EH (cell line): Measurements from ENCODE around the gene MAGIX.

Source experiments
- DNase-seq: peaks from one replicate; pipeline ENCODE4 v3.0.0-alpha.2; 2015; ENCODE audit warnings: low read depth

MAGIX gene

DNA sequence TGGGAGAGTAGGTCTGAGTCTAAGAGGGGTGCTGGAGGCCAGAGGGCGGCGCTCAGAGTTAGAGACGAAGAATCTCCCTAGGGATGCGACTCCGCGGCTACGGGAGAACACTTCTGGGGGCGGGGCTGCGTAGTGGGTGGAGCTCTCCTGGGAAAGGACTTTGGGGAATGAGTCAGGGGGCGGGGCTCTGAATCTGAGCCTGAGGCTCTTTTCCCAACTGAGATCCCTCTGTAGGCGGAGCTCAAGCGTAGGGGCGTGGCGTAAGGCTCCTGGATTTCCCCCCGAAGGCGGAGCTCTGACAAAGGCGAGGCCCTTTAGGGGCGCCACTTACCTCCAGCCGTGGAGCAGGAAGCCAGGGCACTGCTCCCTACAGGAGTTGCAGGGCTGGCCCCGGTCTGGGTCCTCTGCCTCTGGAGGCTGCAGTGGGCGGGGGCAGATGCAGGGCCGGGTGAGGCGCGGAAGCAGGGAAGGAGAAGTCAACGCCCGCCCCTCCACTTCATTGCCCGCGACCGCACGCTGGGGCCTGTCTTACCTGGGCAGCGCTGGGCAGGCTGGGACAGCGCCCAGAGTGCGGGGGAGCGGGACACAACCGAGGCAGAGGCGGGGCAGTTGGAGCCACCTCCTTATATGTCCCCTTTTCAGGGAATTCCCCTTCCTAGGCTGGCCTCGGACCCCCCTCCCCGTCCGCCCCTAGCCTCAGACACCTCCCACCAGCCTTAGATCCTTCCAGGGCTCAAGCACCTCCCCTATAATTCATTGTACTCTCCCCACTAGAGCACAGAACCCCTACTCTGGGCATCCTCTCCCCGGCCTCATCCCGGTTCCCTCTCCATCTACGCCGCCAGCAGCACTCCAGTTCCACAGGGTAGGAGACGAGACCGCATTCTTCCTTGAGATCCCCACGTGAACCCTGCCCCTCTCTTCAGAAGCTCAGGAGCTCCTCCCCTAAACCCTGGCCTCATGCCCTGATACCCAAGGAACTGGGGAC lies 22.0 kb downstream of the MAGIX start:
- peak; percentile 91 for DNase-seq

DNA sequence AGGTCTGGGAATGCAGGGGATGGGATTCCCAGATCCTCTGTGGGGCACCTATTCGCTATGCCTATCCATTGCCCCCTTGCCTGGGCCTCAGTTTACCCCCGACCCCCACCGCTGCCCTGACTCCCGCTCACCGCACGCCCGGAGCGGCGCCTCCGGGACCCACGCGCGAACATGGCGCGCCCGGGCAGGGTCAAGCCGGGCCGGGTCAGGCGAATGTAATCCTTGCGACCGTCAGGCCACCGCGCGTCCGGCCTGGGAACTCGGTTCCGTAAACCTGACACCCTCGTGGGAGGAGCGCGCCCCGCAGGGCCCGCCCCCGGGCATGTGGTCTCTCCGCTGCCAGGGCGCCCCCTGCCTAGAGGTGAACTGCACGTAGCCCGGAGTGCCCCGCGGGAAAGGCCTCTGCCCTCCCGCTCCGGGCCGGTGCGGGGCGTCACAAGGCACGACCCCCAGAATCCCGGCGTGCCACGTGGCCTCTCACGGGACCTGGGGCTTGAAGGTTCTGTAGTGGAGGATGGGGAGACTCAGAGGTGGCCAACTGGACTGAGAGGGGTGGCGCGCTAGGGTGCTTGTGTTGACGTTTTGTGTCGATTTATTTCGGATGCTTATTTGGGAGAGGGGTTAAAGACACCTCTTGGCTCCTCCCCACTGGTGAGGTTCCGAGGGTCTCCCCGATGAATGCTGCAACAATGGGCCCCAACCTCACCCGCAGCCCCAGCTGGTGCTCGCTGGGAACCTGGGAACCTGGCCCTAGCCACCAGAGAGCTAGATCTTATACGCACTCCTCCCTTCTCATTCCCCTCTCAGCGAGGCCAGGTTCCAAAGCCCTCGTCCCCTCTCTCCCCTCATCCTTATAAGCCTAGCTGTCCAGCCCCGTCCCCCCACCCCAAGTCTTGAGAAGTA lies 23.8 kb downstream of the MAGIX start, which contains the start of gene PRICKLE3:
Gene PRICKLE3 (minus strand): TSS at position 249 of the 903 bp plus-strand sequence. CDS start 76 bp downstream, at position 173.
- DNase-seq: peak; percentile 70

DNA sequence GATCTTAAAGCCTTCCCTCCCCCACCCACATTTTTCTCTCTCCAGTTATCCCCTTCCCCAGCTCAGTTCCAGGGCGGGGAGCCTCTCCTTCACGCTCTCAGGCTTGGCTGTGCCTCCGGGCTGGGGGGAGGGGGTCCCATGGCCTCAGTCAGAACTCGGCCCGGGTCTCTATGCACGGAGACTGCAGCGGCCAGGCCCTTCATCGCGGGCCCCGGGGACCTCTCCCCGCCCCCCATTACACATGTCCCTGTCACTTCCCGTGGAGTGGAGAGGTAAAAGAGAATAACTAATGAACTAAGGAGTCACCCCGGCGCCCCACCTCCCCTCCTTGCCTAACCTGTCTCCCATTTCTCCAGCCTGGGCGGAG lies 24.5 kb downstream of the MAGIX start:
- DNase-seq: no peak

DNA sequence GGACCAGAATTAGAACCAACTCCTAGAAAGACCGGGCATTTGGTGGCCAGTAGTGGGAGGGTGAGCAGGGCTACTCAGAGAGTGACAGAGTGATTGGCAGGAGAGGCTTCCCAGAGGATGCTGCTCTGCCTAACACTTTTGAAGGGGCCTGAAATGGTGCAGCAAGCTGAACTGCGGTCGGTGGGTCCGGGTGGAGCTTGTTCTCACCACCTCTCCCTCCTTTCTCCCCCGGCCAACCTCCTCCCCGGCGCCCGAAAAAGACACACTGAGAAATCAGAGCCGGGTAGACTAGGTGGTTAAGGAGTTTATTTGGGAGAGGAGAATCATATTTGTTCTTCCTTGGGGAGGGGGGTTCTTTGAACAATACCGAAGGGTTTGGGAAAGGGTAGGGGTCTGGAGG lies 25.0 kb downstream of the MAGIX start:
- DNase-seq: no peak

DNA sequence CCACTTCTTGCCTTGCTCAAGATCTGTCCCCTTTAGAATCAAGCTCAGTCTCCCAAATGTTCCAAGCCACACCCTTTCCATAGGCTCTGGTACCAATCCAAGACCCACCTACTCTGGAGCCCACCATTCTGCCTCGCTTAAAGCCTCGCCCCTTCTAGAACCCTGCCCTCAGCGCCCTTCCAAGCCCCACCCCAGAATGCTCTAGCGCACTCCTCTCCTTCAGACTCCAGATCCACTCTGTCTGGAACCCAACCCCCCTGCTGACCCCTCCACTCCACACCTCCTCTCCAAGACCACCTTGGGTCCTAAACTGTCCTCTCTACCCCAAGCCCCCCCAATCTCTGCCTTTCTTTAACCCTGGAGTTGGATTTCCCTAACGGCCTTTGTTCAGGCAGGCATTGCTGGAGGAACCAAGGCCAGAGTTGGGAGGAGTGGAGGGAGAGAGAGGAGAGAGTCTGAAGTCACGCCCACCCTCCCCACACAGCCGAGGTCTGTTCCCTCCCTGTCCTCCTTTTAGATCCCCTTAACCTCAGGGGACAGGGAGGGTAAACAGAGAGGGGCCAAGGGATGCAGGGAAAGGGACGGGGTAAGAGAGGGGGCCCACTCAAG lies 26.0 kb downstream of the MAGIX start:
- DNase-seq: no peak

DNA sequence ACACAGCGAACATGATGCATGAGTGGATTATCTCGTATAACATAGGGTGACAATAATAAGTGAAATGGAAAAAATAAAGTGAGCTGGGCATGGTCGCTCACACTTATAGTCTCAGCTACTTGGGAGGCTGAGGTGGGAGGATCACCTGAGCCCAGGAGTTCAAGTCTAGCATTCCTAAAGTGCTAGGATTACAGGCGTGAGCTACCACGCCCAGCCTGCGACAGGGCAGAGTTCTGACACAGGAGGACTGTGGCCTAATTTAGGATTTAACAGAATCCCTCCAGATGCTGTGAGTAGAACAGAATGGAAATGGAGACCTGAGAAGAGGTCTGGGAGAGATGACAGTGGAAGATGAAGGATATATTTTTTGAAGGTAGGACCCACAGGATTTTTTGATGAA lies 27.0 kb downstream of the MAGIX start:
- no peak for DNase-seq

DNA sequence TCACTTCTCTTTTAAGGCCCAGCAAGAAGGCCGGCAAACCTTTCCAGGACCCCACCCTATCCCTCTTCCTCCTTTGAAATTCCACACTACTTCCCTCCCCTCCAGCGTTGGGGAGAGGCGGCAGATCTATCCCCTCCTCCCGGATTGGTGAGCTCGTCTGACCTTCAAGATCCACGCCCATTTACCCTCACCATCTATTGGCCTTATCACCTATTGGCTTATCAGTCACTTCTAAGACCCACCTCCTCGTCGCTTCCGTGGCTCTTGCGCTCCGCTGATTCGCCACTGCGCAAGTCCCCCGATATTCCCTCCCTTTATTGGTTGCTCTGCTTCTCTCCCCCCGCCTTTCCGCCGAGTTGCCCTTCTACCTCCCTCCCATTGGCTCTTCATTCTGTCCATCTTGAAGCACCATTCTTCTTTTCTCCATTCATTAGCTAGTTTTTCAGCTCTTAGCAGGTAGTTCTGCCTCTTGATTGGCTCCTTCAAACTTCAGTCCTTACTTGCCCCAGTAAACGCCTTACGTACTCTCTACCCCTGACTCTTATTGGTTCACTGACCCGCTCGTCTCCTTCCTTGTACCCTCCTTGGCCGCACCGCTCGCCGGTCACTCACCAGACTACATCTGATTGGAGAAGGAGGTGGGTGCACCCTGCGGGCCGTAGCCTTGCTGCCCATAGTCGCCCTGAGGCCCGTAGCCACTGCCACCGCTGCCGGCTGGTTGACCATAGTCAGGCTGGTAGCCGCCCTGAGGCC lies 28.4 kb downstream of the MAGIX start:
- DNase-seq: peak; percentile 99

DNA sequence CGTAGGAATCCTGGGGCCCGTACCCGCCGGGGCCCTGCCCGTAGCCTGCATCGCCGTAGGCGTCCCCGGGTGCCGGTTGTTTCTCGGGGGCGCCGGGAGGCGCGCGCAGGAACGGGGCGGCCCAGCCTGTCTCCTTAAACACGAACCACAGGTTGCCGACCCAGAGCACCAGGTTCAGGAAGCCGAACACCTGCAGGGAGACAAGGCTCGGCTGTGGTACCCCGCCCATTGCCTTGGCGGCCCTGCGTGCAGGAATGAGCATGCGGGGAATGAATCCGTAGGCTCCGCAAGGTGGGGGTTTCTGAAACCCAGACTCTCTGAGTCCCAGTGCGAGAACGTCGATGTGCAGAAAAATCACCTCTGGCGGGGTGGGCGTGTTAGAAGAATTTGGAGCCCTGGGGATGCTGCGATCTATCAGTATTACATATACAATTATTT lies 29.0 kb downstream of the MAGIX start:
- DNase-seq: no peak

DNA sequence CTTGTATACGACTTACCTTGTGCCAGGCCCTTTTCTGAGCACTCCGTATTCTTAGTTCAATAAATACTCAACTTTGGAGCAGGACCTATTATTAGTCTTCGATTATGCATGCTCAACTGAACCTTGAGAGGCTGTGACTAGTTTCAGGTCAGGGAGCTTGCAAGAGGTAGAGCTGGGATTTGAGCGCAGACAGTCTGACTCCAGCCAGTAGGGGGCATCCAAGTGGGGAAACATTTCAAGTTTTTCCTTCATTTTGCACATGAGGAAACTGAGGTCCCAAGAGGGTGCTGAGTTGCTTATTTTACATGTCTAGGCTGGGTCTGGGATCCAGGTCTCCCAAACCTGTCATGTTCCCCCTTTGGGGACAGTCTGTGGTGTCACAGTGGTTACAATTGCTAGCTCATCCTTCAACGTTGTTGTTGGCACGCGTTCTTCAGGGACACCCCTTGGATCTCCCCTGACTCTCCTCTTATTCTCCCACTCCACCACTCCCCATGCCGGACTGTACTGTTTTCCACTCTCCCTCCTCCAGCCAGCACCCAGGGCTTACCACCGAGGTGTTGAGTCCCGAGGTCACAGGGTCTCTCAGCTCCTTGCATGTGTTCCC lies 30.3 kb downstream of the MAGIX start:
- DNase-seq: peak; percentile 14

DNA sequence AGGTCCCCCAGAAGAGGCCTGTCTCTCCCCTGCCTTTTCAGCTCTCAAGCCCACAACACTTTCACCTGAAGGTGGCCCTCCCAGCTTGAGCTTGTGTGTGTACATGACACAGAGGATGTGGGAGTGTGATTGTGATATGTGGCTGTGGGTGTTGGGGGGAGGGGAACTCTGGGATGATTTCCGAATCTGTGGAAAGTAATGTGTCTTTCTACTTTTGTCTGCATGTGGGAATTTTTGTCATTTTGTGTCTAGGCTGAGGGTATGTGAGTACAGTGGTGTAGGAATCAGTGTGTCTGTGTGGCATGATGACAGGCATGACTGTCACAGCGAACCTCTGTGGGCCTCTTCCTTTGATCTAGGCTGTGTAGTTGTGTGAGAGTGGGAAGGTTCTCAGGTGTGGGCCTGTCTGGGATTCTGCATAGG lies 31.0 kb downstream of the MAGIX start:
- no peak for DNase-seq

DNA sequence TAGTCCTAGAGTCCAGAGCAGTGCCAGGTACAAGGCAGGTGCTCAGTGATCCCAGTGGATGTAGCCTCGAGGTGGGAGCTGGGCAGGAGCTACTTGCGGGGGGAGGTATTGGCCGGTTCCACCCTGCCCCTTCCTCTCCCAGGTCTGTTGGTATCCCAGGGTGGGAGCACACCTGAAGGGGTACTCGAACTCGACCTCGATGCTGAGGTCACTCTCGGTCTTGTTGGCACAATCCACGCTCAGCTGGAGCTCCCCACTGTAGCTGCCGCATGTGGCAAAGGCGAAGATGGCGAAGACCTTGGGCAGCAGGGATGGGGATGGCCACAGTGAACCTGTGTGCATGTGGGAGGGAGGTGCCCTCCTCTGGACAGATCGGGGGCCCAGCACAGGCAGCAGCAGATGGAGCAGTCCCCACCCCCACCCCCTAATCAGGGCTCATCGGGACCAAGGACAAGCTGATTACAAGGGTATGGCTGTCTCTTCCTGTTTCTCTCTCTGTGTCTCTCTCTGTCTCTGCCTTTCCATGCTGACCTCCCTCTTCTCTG lies 35.1 kb downstream of the MAGIX start:
- no peak for DNase-seq

DNA sequence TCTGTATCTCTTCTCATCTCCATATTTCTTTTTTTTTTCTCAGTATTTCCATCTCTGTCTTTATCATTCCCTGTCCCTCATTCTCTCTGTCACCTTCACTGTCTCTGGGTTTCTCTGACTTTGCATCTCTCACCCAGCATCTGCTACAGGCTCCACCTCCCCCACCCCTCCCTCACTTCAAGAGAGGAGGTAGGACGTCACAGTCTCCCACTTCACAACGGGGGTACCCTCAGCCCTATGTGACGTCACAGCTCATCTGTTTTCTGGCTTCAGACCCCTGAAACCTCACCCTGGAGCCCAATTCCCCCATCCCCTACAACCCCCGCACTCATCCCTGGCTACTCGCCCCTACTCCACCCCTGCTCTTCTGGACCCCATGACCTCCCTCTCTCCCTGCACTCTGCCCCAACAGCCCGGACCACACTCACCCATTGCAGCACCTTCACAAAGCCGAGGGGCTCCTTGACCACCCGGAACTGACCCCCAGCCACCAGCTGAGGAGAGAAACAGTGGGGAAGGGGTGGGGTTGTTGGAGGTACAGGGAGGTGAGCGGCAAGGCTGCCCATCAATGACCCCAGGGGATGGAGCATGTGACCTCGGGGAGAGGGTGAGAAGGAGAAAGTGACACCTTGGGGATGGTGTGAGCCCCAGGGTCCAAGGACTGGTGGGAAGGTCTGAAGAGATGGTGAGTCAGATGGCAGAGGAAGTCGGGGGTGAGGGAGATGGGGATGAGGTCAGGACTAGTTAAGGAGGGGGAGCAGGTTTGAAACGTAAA lies 36.2 kb downstream of the MAGIX start:
- no peak for DNase-seq

DNA sequence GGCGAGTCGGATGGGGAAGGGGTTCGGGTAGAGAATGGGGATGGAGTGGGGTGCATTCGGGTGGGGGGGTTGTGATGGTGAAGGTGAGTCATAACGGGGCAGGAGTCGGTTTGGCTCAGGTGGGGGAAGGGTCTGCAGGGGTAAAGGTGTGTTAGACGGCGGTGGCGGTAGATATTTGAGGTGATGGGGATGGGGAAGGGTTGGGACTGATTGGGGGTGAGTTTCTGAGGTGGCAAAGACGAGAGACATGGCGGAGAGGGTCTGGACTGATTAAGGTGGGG lies 36.7 kb downstream of the MAGIX start:
- DNase-seq: no peak

DNA sequence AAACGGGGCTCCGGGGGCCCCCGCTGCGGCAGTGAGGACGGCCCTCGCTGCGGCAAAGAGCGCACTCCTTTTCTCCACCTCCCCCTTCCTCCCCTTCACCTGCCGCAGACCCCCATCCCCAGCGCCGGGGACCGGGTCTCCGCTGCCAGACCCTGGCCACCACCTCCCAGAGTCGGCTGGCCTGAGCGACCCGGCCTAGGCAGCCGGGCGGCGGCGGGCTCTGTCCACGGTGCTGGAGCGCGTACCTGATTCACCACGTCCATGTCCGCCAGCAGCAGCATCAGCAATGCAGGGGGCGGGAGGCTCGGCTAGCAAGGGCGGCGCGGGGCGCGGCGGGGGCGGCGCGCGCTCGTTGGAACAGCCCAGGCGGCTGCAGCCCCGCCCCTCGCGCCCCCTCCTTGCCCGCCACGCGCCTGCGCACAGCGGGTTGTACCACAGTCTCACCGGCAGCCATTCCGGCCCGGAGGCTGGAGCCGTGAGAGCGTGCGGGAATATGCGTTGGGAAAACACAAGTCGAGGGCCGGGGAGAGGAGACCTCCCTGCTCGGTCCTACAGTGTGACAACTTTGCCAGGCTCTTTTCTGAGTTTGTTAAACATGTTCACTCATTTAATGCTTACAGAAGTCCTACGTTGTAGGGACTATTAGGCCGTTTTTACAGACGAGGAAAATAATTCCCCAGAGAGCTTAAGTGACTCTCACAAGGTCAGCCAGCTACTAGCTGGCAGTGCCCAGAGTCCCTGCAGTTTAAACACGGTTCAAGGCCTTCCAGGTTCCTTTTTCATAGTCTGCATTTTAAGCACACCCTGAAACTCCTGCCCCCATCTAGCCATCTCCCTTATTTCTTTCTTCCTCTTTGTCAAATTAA lies 37.6 kb downstream of the MAGIX start, which contains the start of gene SYP:
Gene SYP (minus strand): TSS at position 288 of the 866 bp plus-strand sequence. CDS start 7 bp downstream, at position 281.
- peak; percentile 87 for DNase-seq

DNA sequence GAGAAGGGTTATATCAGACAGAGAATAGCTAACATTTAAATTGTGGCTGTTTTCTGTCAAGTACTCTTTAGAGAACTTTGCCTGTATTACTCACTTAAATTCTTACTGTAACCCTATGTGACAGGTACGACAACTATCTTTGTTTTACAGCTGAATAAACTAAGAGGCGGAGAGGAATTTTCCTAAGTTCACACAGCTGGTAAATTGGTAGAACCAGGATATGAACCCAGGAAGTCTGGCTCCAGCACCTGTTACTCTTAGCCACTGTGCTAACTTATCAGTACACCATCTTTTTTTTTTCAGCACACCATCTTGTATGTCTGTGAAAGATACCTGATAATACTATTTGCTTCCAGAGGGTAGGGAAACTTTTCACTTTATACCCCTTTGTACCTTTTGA lies 39.5 kb downstream of the MAGIX start:
- no peak for DNase-seq

DNA sequence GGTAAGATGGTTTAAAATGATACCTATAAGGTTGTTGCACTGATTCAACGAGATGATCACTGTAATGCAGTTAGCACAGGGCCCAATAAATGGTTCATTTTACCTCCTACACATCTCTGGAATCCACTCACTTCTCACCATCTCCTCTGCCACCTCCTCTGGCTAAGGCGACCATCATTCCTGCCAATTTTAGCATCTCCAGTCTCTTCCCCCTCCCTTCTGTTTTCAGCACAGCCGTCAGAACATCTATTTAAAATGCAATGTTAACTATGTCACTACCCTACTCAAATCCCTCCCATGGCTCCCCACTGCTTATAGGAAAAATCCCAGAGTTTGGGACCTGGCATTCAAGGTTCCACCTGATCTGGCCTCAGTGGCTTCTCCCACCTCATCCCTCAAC lies 41.0 kb downstream of the MAGIX start:
- no peak for DNase-seq

DNA sequence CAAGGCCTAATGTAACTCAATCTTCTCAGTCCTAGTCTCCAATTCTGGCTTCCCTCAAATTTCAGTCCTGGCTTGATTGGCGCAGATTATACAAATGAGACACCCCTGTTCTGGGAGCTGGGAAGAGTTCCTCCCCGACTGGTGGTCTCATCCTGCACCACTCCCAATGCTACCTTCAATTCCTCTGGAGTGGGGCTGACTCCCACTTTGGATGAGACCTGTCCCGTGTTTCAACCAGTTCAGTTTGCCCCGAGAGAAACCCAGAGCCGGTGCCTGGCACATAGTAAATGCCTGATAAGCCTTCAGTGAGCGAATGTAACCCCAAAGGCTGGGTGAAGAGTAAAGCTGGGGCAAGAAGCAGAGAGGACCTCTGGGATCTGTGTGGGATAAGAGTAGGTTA lies 41.5 kb downstream of the MAGIX start:
- no peak for DNase-seq

DNA sequence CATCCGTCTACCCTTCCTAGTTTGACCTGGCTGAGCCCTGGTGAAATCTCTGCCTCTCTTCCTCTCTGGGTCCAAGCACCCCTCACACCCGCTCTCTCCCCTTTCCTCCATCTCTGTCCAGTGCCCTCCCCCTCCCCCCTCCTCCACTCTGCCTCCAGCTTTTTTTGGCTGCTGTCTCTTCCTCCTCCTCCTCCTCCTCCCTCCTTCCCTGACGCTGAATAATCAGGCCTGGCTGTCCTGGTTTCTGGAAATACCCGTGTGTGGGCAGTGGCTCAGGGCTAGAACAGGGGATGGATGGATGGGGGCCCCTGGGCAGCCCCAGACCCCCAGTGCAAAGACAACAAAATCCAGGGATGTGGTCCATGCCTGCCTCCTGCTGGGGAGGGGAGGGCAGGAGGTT lies 42.2 kb downstream of the MAGIX start:
- no peak for DNase-seq

DNA sequence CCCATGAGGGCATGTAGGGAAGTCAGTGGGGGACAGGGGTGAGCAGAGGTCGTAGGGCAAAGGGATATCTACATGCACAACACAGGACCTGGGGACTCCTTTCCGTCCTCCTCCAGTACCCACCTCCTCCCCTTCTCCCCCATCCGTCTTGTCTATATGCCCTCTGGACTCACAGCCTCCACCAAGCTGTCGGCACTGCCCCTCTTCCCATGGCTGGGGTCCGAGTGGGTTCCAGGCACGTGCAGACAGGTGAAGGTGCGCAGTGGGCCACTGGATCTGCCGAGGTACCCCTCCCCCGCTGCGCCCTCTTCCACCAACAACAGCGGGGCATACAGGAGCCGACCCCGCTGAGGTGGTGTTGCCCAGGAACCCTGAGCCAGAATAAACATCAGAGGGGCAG lies 42.9 kb downstream of the MAGIX start:
- DNase-seq: no peak
